ENCODE data around the gene PDS5A.
"Not testable (repeated sequence)": the region's sequence is repeated elsewhere in the genome, so short reads cannot be mapped to it uniquely, and the experiment has no call there.

The PDS5A gene

GRCh38 chr4:39899291-39899690 lies 78.4 kb downstream of the PDS5A start:
- no peak for DNase-seq

- no peak for DNase-seq
Measured at GRCh38 chr4:39898015-39898414, 79.7 kb downstream of the PDS5A start.

- DNase-seq: no peak
Measured at GRCh38 chr4:39893693-39894072, 84.0 kb downstream of the PDS5A start.

GRCh38 chr4:39892988-39893692 lies 84.6 kb downstream of the PDS5A start:
- DNase-seq: no peak

- DNase-seq: no peak
Measured at GRCh38 chr4:39889226-39889625, 88.5 kb downstream of the PDS5A start.

GRCh38 chr4:39888541-39888940 lies 89.2 kb downstream of the PDS5A start:
- no peak for DNase-seq

- DNase-seq: no peak
Measured at GRCh38 chr4:39883646-39884045, 94.1 kb downstream of the PDS5A start.

GRCh38 chr4:39881789-39882188 lies 95.9 kb downstream of the PDS5A start:
- DNase-seq: no peak

- DNase-seq: no peak
Measured at GRCh38 chr4:39877971-39878370, 99.7 kb downstream of the PDS5A start.

- no peak for DNase-seq
Measured at GRCh38 chr4:39873823-39874222, 103.9 kb downstream of the PDS5A start.

GRCh38 chr4:39865280-39865679 lies 112.4 kb downstream of the PDS5A start:
- no peak for DNase-seq

GRCh38 chr4:39864391-39864790 lies 113.3 kb downstream of the PDS5A start:
- DNase-seq: no peak

GRCh38 chr4:39860804-39861203 lies 116.9 kb downstream of the PDS5A start:
- no peak for DNase-seq

GRCh38 chr4:39855909-39856512 lies 121.7 kb downstream of the PDS5A start:
- DNase-seq: no peak

GRCh38 chr4:39852636-39853035 lies 125.1 kb downstream of the PDS5A start:
- no peak for DNase-seq

GRCh38 chr4:39850727-39851126 lies 127.0 kb downstream of the PDS5A start:
- no peak for DNase-seq

GRCh38 chr4:39846705-39847104 lies 131.0 kb downstream of the PDS5A start:
- no peak for DNase-seq

GRCh38 chr4:39846120-39846519 lies 131.6 kb downstream of the PDS5A start:
- peak; percentile 44 for DNase-seq

- DNase-seq: no peak
Measured at GRCh38 chr4:39841894-39842293, 135.8 kb downstream of the PDS5A start.

GRCh38 chr4:39840516-39840915 lies 137.2 kb downstream of the PDS5A start:
- not testable (repeated sequence) for DNase-seq

GRCh38 chr4:39840027-39840426 lies 137.7 kb downstream of the PDS5A start:
- DNase-seq: no peak

- DNase-seq: not testable (repeated sequence)
Measured at GRCh38 chr4:39838431-39838830, 139.3 kb downstream of the PDS5A start.

- peak; percentile 26 for DNase-seq
Measured at GRCh38 chr4:39834269-39834668, 143.4 kb downstream of the PDS5A start.

GRCh38 chr4:39825741-39826231 lies 151.9 kb downstream of the PDS5A start:
- peak; percentile 52 for DNase-seq

- no peak for DNase-seq
Measured at GRCh38 chr4:39825090-39825489, 152.6 kb downstream of the PDS5A start.

All from fibroblast of upper back skin (primary cell).